LNCAP (cell line): ENCODE measurements around the gene RPL22.

Experiments
- CTCF ChIP-seq: fragments of 450-650 bp; IDR thresholded peaks from 2 replicates; pipeline ENCODE4 v1.5.1; 2017; ENCODE audit warnings: mild to moderate bottlenecking

Gene RPL22

GRCh38 chr1:6199298-6200187 is at the start of gene RPL22:
RPL22 (minus strand) TSS chr1:6199595; CDS start chr1:6199573, 22 bp downstream.
- no peak for TF ChIP-seq CTCF

GRCh38 chr1:6248161-6248776 is 48.9 kb upstream of the RPL22 start:
- no peak for TF ChIP-seq CTCF

DNA sequence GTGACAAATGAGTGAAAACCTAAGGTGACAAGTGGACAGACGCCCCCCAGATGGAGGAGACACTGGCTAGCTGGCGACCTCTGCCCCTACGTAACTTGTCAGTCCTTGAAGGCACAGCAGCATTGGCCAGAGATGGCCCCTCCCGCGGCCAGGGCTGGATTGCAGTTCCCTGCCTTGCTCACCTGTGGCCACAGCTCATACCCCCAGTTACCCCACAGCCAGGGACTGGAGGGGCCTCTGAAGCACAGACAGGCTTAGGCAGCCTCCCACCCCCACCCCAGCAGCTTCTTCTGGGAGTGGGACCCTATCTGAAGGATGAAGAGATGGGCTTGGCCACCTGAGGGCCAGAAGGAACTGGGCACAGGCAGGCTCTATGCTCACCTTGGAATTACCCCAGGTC is 48.3 kb upstream of the RPL22 start:
- TF ChIP-seq CTCF, result no peak

- TF ChIP-seq CTCF, result peak; percentile 86
Observed at GRCh38 chr1:6246497-6247467, 47.4 kb upstream of the RPL22 start.

- TF ChIP-seq CTCF, result no peak
Observed at GRCh38 chr1:6245869-6246496, 46.6 kb upstream of the RPL22 start.

GRCh38 chr1:6245086-6245868 is 45.9 kb upstream of the RPL22 start:
- TF ChIP-seq CTCF, result peak; percentile 85
